HFF-Myc (cell line): ENCODE measurements around the gene JADE2.

Experiments
- DNase-seq: peaks from one replicate; pipeline ENCODE4 v3.0.0-alpha.2; 2011; ENCODE audit warnings: low read depth; ENCODE audit errors: extremely low read depth
- H3K4me3 ChIP-seq: replicated peaks from 2 replicates; pipeline ENCODE4 v1.5.1; 2011; ENCODE audit warnings: low read depth, mild to moderate bottlenecking, control low read depth, low read length
- TF ChIP-seq, protein P1 (sequence below): IDR thresholded peaks from 2 replicates; pipeline ENCODE4 v1.5.1; 2012; ENCODE audit warnings: mild to moderate bottlenecking, low read depth, low read length, control low read depth; ENCODE audit errors: missing control alignments

The JADE2 gene

DNA sequence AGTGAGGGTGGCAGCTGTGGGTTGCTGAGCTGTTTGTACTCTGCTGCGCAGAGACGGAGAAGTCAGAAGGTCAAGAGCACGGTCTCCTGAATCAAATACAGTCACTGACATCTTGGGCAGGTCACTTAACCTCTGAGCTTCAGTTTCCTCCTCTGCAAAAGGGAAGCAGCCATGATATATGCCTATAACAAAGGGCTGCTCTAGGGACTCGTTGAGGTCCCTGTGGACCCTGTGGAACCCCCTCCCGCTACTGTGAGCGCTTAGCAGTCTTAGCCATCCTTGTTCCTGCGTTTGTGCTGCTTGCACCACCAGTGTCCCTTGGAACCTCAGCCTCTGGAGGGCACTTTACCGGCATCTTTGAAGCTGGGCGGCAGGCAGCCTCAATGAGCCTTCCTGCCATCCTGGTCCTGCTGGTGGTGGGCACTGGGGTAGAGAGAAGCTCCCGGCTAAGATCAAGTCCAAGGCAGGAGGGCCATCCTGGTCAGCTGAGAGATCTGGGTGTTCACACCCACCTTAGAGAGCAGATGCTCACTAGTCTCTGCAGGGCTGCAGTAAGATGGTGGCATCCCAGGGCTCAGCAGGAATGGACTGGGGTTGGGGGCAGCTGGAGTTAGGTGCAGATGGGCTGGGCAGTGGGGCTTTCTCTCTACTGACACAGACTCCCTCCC lies 8.7 kb downstream of the JADE2 start:
- DNase-seq: no peak
- TF ChIP-seq, protein P1, sequence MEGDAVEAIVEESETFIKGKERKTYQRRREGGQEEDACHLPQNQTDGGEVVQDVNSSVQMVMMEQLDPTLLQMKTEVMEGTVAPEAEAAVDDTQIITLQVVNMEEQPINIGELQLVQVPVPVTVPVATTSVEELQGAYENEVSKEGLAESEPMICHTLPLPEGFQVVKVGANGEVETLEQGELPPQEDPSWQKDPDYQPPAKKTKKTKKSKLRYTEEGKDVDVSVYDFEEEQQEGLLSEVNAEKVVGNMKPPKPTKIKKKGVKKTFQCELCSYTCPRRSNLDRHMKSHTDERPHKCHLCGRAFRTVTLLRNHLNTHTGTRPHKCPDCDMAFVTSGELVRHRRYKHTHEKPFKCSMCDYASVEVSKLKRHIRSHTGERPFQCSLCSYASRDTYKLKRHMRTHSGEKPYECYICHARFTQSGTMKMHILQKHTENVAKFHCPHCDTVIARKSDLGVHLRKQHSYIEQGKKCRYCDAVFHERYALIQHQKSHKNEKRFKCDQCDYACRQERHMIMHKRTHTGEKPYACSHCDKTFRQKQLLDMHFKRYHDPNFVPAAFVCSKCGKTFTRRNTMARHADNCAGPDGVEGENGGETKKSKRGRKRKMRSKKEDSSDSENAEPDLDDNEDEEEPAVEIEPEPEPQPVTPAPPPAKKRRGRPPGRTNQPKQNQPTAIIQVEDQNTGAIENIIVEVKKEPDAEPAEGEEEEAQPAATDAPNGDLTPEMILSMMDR: no peak
- H3K4me3 ChIP-seq: no peak overlapping the region

DNA sequence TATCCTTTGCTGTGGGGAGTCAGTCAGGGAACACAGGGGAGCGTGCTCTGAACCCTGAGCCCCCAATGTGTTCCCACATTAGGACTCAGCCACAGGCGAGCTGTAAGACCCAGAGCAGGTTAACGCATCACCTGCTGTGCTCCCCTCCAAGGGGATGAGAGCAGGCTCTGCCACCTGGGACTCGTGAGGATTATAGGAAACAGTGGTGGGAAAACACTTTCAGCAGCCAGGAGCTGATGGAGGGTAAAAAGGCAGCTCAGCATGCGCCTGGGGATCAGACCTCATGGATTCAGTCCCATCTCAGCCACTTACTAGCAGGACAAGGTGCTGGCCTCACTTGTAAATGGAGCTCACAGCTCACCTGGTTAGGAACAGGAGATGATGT lies 9.2 kb downstream of the JADE2 start:
- H3K4me3 ChIP-seq: no peak overlapping the region
- DNase-seq: no peak
- TF ChIP-seq, protein P1: no peak

DNA sequence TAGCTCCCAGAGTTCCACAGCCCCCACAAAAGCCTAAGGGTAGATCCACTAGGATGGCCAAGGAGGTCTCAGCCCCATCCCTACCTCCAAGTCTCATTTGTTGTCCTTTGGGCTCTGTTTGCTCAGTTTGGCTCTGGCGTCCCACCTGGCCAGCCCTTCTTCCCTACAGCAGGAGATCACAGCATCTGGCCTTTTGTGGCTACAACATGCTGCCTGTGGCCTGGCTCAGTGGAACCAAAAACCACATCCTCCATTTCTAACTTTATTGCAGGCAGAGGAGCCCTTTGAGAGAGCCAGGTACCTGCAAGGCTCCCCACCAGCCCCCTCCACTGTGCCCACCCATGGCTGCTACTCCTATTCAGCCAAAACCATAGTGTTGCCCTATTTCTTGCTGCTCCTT lies 11.4 kb downstream of the JADE2 start:
- TF ChIP-seq, protein P1: no peak
- no peak for DNase-seq
- no peak overlapping the region for H3K4me3 ChIP-seq

DNA sequence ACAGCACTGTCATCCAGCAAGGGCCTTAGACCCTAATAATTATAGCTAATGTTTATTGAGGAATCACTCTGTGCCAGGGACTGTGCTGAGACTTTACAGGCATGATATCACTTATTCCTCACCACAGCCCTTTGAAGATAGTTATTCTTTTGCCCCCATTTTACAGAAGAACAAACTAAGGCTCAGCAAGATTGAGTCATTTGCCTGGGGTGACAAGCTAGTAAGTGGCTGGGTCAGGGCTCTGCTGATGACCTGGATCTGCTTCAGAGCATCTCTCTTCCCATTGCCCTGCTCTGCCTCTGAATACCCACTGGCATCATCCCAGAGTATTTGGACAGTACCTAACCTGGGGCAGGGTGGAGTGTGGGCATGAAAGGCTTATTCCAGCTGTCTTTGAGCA lies 11.8 kb downstream of the JADE2 start:
- no peak for DNase-seq
- TF ChIP-seq, protein P1: no peak
- no peak overlapping the region for H3K4me3 ChIP-seq

DNA sequence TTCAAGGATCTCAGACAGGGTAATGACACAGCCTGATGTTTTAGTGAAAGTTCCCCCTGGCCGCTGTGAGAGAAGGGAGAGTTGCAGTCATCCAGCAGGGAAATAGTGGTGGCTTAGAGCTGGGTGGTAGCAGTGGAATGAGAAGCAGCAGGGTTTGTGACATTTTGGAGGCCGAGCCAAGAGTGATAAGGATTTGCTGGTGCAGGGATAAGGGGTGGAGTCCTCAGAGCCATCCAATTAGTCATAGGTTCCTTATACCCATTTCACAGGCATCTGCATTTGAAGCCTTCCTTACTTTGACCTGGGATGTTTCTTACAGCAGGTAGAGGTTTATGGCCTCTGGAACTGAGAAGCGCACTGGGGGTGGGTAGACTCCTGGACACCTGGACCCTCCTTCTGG lies 12.8 kb downstream of the JADE2 start:
- DNase-seq: no peak
- TF ChIP-seq, protein P1: no peak
- no peak overlapping the region for H3K4me3 ChIP-seq

DNA sequence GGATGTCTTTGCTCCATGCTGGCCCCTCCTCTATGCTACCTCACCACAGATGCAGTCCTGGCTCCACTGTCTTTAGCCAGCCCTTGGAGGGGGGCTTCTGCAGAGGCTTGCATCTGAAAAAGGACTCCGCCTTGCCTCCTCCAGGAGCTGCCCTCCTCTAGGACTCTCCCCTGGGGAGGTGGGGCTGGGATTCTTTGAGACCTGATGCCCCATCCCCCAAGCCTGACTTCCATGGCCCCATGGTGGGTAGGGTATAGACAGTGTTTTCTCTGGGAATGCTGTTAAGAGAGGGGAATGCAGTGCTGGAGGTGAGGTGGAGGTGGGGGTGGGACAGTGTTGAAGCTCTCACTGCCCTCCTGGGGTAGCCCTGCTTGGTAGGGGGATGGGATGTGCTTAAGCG lies 14.3 kb downstream of the JADE2 start:
- no peak overlapping the region for H3K4me3 ChIP-seq
- DNase-seq: no peak
- TF ChIP-seq, protein P1: no peak
